Activated CD4-positive, alpha-beta T cell treated with anti-CD3 and anti-CD28 coated beads for 1 hour (primary cell): Measurements from ENCODE around the gene SLC28A1.
"Not testable (repeated sequence)": the region's sequence is repeated elsewhere in the genome, so short reads cannot be mapped to it uniquely, and the experiment has no call there.

Experiments used
- DNase-seq: peaks from one replicate; pipeline ENCODE4 v3.0.0-alpha.2; 2020

The SLC28A1 gene

GRCh38 chr15:84863565-84864443 is 20.7 kb upstream of the SLC28A1 start:
- DNase-seq = no peak

GRCh38 chr15:84864444-84864795 is 20.0 kb upstream of the SLC28A1 start:
- DNase-seq = no peak

- DNase-seq = no peak
These were observed 19.3 kb upstream of the SLC28A1 start for GRCh38 chr15:84865074-84865569.

- DNase-seq = no peak
These were observed 16.2 kb upstream of the SLC28A1 start for GRCh38 chr15:84868037-84868880.

GRCh38 chr15:84869510-84869909 is 15.0 kb upstream of the SLC28A1 start:
- DNase-seq = no peak

- no peak for DNase-seq
These were observed 13.0 kb upstream of the SLC28A1 start for GRCh38 chr15:84871428-84871985.

GRCh38 chr15:84872009-84872910 is 12.2 kb upstream of the SLC28A1 start:
- no peak for DNase-seq

- no peak for DNase-seq
These were observed 10.5 kb upstream of the SLC28A1 start for GRCh38 chr15:84873997-84874396.

GRCh38 chr15:84874981-84875699 is 9.3 kb upstream of the SLC28A1 start:
- no peak for DNase-seq

- DNase-seq = no peak
These were observed 8.2 kb upstream of the SLC28A1 start for GRCh38 chr15:84876269-84876668.

- not testable (repeated sequence) for DNase-seq
These were observed 6.8 kb upstream of the SLC28A1 start for GRCh38 chr15:84877701-84878100.

GRCh38 chr15:84878504-84878903 is 6.0 kb upstream of the SLC28A1 start:
- peak; percentile 43 for DNase-seq

GRCh38 chr15:84879088-84879780 is 5.2 kb upstream of the SLC28A1 start:
- DNase-seq = no peak

GRCh38 chr15:84880007-84880406 is 4.5 kb upstream of the SLC28A1 start:
- DNase-seq = no peak

GRCh38 chr15:84880822-84881519 is 3.5 kb upstream of the SLC28A1 start:
- no peak for DNase-seq

GRCh38 chr15:84881520-84881830 is 3.0 kb upstream of the SLC28A1 start:
- no peak for DNase-seq

- no peak for DNase-seq
These were observed 996 bp upstream of the SLC28A1 start for GRCh38 chr15:84883466-84883865.

- DNase-seq = no peak
These were observed 1.3 kb downstream of the SLC28A1 start for GRCh38 chr15:84885801-84886200.

- DNase-seq = no peak
These were observed 1.9 kb downstream of the SLC28A1 start for GRCh38 chr15:84886211-84886983.

- no peak for DNase-seq
These were observed 2.5 kb downstream of the SLC28A1 start for GRCh38 chr15:84886984-84887299.
